ENCODE measurements around the gene GRIK3. TPM values are rescaled to one million over a fixed set of nuclear protein-coding genes. Genes with fewer than 3 reads are reported as not detected.

GRIK3 gene
- total RNA-seq, 2 donors from 2014 or later: 0.20 to 1.2 TPM

DNA sequence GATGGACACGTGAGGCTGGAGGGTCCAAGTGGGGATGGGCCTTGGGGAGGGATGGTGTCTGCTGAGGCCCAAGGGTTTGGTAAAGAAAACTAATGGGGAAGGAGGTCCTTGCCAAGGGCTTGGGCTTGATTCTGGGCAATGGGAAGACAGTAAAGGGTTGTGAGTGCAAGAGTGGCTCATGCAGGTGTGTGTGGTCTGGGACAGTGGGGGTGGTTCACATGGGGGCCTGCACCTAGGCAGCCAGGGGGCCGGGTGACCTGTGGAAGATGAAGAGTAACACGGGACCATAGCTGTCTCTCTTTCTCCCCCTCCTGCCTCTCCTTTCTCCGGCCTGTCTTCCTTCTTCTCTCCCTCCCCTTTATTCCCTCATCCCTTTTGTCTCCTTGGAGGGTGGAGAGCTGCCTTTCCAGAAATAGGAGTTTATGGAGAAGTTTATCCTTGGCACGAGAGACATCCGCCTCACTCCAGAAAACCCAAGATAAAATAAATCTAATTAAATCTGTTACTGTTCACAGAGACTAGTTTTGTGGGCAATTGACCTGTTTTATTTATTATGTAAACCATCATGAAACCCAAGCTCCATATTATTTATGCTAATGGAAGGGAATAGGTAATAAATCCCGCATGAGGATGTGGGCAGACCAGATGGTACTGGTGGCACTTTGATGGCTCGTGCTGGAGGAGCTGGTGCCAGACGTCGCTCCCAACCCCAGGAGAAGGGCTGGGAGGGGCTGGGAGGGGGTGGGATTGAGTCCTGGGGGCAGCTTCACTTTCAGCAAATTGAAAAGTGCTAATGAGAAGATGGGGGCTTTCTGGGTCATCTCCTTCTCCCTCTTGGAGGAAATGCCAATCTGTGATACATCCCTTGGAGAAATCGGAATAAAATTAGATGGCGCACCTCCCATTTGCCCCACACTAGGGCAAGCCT, 278.7 kb downstream of the GRIK3 start:
- intact Hi-C loops (cut with DNase I): no loop called here
- no peaks in the 10 kb centered on the region for H3K4me1 ChIP-seq
- no peaks in the 10 kb centered on the region for H3K36me3 ChIP-seq
- no peak for TF ChIP-seq CTCF (IDR thresholded peaks at IDR 0.05)
- H3K4me3 ChIP-seq: no peak overlapping the region
- DNase-seq: no peak
- H3K9me3 ChIP-seq: no peaks in the 10 kb centered on the region
- H3K9ac ChIP-seq (ENCODE audit: low read depth in 2 of 2, low read length in 2 of 2): no peak overlapping the region
- no peak overlapping the region for H3K27ac ChIP-seq
- no peaks in the 10 kb centered on the region for H3K27me3 ChIP-seq

GRCh38 chr1:36754366-36754765, 279.9 kb downstream of the GRIK3 start:
- TF ChIP-seq CTCF (IDR thresholded peaks at IDR 0.05): no peak
- Histone ChIP-seq H3K9me3 (no peaks in the 10 kb centered on the region), H3K27ac (no peak overlapping the region), H3K4me3 (no peak overlapping the region), H3K27me3 (no peaks in the 10 kb centered on the region), H3K9ac (ENCODE audit: low read depth in 2 of 2, low read length in 2 of 2) (no peak overlapping the region), H3K4me1 (no peaks in the 10 kb centered on the region), H3K36me3 (no peaks in the 10 kb centered on the region)
- DNase-seq: no peak
- intact Hi-C loops (cut with DNase I): no loop called here

DNA sequence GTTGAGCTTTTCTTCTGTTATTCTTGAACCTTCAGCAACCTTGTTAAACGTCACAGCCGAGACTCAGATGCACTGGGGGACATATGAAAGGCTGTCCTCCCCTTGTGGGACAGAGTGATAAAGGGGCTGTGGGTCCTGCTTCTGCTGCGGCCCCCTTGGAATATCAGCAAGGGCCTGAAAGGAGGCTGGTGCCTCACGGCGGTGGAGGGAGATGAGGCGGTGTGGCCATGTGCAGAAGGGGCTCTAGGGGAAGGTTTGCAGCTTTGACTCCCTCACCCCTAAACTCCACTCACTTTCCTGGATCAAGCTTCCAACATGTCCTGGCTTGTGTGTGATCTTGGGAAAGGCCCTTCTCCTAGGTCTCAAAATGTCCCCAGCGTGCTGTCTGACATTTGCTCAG, 280.9 kb downstream of the GRIK3 start:
- no peak for DNase-seq
- intact Hi-C loops (cut with DNase I): no loop called here
- Histone ChIP-seq H3K36me3 (no peaks in the 10 kb centered on the region), H3K9me3 (no peaks in the 10 kb centered on the region), H3K4me3 (no peak overlapping the region), H3K27ac (no peak overlapping the region), H3K9ac (ENCODE audit: low read depth in 2 of 2, low read length in 2 of 2) (no peak overlapping the region), H3K27me3 (no peaks in the 10 kb centered on the region), H3K4me1 (no peaks in the 10 kb centered on the region)
- no peak for TF ChIP-seq CTCF (IDR thresholded peaks at IDR 0.05)

DNA sequence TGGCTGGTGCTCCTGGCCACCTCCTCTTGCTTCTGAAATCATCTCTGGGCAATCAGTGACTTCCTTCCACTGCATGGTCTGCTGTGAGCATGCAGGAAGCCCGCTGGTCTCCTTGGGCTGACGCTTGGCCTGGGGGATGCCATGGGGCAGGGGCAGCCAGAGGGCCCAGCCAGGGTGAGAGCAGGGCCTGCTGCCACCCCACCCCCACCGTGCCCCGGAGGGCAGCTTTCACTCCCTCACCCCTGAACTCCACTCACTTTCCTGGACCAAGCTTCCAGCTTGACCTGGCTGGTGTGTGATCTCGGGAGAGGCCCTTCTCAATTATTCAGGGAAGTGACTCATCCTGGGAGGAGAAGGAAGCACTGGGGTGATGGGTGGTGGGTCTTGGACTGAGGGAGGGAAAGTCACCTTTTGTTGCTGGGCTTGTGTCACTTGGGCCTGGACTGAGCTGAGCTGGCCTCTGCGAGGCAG, 281.4 kb downstream of the GRIK3 start:
- no peak for TF ChIP-seq CTCF (IDR thresholded peaks at IDR 0.05)
- DNase-seq: no peak
- H3K4me3 ChIP-seq: no peak overlapping the region

DNA sequence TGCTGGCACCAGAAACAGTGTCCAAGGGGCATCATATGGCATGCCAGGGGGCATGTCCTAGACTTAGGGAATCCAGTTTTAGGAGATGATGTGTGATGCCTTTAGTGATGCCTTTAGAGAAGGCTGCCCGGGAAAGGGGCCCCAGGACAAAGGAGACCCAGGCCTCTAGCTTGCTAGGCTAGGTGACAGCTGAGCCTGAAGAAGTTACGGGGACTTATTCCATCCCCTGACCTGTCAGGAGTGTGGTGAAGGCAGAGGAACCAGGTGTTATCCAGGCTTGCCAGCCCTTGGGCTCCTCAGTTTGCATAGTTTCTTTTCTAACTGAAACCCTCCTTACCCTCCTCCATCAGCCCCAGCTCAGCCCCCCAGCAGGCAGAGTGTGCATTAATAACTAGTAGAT, 281.9 kb downstream of the GRIK3 start:
- H3K4me1 ChIP-seq: no peaks in the 10 kb centered on the region
- intact Hi-C loops (cut with DNase I): no loop called here
- H3K9ac ChIP-seq (ENCODE audit: low read depth in 2 of 2, low read length in 2 of 2): no peak overlapping the region
- H3K27me3 ChIP-seq: no peaks in the 10 kb centered on the region
- no peaks in the 10 kb centered on the region for H3K9me3 ChIP-seq
- H3K36me3 ChIP-seq: no peaks in the 10 kb centered on the region
- no peak for DNase-seq
- H3K4me3 ChIP-seq: no peak overlapping the region
- H3K27ac ChIP-seq: no peak overlapping the region
- no peak for TF ChIP-seq CTCF (IDR thresholded peaks at IDR 0.05)

More for the DNA sequence above, 281.4 kb downstream of the GRIK3 start:
- intact Hi-C loops (cut with DNase I): no loop called here
- Histone ChIP-seq H3K9ac (ENCODE audit: low read depth in 2 of 2, low read length in 2 of 2) (no peak overlapping the region), H3K4me1 (no peaks in the 10 kb centered on the region), H3K27ac (no peak overlapping the region), H3K9me3 (no peaks in the 10 kb centered on the region), H3K36me3 (no peaks in the 10 kb centered on the region), H3K27me3 (no peaks in the 10 kb centered on the region)

Data from colonic mucosa (tissue), 4 donors.